Transverse colon (tissue), 4 donors: Measurements from ENCODE around the gene ARHGAP30.

ENCODE experiments used
- EP300 ChIP-seq: sonication (generic); formaldehyde crosslinking; IDR thresholded peaks from one replicate; pipeline ENCODE4 v1.6.1; 2017; ENCODE audit warnings: antibody characterized with exemption, low read depth
- POLR2A ChIP-seq: fragments of 450-650 bp; IDR thresholded peaks from one replicate; pipeline ENCODE4 v1.6.1; 2016; ENCODE audit warnings: antibody characterized with exemption, mild to moderate bottlenecking, moderate library complexity
- POLR2AphosphoS5 ChIP-seq, 3 donors: sonication (generic); formaldehyde crosslinking; IDR thresholded peaks; one replicate each; pipeline ENCODE4 v1.6.1; 2016; ENCODE audit warnings: antibody characterized with exemption in 3 of 3
- TF ChIP-seq, protein P1 (sequence below), 5 experiments: fragments of 200-600 bp in 3 of 5; fragments of 450-650 bp in 2 of 5; sonication (generic) in 3 of 5; IDR thresholded peaks; 1 replicate in 2 of 5; 2 replicates in 3 of 5; pipeline ENCODE4 v1.5.1; 2016 to 2017; ENCODE audit warnings: antibody characterized with exemption in 5 of 5, inconsistent platforms in 3 of 5, mild to moderate bottlenecking in 2 of 5, moderate library complexity in 1 of 5

DNA sequence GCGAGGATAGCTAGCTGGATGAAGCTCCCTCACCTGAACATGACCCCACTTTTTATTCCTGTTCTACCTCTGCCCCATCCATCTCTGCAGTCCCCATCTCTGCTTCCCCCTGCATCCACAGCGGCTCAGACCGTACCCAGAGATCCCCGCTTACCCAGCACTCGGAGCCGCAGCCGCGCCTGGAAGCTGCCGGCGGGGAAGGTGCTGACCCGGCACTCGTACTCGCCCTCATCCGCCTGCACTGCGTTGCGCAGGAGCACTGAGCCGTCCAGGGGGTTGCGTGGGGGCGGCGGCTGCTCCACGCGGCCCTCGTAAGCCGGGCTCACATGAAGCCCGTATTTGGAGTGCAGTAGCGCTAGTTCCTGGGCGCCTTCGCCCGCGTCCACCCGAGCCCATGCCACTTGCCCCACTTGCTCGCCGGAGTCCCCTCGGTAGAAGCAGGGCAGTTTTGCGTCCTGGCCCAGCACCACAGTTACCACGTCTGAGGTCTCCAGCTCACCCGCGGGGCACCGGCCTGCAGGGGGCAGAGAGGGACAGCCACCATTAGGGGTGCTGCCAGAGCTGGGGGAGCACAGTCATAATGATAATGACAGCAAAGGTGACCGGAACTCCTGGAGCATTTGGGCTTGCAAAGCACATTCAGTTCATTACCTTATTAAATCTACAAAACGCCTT is 9.9 kb upstream of the ARHGAP30 start:
- TF ChIP-seq, protein P1, sequence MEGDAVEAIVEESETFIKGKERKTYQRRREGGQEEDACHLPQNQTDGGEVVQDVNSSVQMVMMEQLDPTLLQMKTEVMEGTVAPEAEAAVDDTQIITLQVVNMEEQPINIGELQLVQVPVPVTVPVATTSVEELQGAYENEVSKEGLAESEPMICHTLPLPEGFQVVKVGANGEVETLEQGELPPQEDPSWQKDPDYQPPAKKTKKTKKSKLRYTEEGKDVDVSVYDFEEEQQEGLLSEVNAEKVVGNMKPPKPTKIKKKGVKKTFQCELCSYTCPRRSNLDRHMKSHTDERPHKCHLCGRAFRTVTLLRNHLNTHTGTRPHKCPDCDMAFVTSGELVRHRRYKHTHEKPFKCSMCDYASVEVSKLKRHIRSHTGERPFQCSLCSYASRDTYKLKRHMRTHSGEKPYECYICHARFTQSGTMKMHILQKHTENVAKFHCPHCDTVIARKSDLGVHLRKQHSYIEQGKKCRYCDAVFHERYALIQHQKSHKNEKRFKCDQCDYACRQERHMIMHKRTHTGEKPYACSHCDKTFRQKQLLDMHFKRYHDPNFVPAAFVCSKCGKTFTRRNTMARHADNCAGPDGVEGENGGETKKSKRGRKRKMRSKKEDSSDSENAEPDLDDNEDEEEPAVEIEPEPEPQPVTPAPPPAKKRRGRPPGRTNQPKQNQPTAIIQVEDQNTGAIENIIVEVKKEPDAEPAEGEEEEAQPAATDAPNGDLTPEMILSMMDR (IDR thresholded peaks at IDR 0.05) = no peak
- TF ChIP-seq POLR2A (no peak), POLR2AphosphoS5 (IDR thresholded peaks at IDR 0.05) (no peak), EP300 (no peak)
